Measurements from ENCODE around the gene DCST1.

GRCh38 chr1:155069551-155070157, 36.0 kb downstream of the DCST1 start:
- no peak for TF ChIP-seq BHLHE40 (IDR thresholded peaks at IDR 0.05; ENCODE audit: borderline replicate concordance)
- no peak for TF ChIP-seq TARDBP (IDR thresholded peaks at IDR 0.05)
- TF ChIP-seq, protein P1, sequence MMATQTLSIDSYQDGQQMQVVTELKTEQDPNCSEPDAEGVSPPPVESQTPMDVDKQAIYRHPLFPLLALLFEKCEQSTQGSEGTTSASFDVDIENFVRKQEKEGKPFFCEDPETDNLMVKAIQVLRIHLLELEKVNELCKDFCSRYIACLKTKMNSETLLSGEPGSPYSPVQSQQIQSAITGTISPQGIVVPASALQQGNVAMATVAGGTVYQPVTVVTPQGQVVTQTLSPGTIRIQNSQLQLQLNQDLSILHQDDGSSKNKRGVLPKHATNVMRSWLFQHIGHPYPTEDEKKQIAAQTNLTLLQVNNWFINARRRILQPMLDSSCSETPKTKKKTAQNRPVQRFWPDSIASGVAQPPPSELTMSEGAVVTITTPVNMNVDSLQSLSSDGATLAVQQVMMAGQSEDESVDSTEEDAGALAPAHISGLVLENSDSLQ (IDR thresholded peaks at IDR 0.05) = no peak
- TF ChIP-seq SUZ12 (IDR thresholded peaks at IDR 0.05) = no peak
- TF ChIP-seq FOXA1 (IDR thresholded peaks at IDR 0.05) = no peak

All from HEK293T (cell line).